GM18505 (cell line): ENCODE results near the gene ALG14.

Experiments used
- ATAC-seq: cut with Tn5 transposase; IDR thresholded peaks from one replicate; pipeline ENCODE4 v1.9.1; 2021; ENCODE audit not compliant: unreplicated experiment
- POLR2A ChIP-seq: IDR thresholded peaks from 4 replicates; pipeline ENCODE4 v1.6.1; 2011; ENCODE audit warnings: borderline replicate concordance; ENCODE audit not compliant: insufficient read depth, insufficient read length; ENCODE audit errors: extremely low read depth

The ALG14 gene

GRCh38 chr1:95018602-95019369 is 54.0 kb downstream of the ALG14 start:
- ATAC-seq, result no peak
- no peak for TF ChIP-seq POLR2A

GRCh38 chr1:95017775-95018174 is 55.0 kb downstream of the ALG14 start:
- no peak for ATAC-seq
- no peak for TF ChIP-seq POLR2A

- no peak for ATAC-seq
- no peak for TF ChIP-seq POLR2A
These were observed 57.7 kb downstream of the ALG14 start for GRCh38 chr1:95015076-95015475.

GRCh38 chr1:95013950-95014574 is 58.7 kb downstream of the ALG14 start:
- TF ChIP-seq POLR2A, result no peak
- ATAC-seq, result no peak

GRCh38 chr1:95012389-95012788 is 60.4 kb downstream of the ALG14 start:
- no peak for ATAC-seq
- TF ChIP-seq POLR2A, result no peak

GRCh38 chr1:95010158-95010557 is 62.6 kb downstream of the ALG14 start:
- TF ChIP-seq POLR2A, result no peak
- no peak for ATAC-seq

- no peak for ATAC-seq
- no peak for TF ChIP-seq POLR2A
These were observed 65.1 kb downstream of the ALG14 start for GRCh38 chr1:95007687-95008086.

- TF ChIP-seq POLR2A, result no peak
- ATAC-seq, result no peak
These were observed 66.1 kb downstream of the ALG14 start for GRCh38 chr1:95006681-95007080.

GRCh38 chr1:95005584-95005983 is 67.2 kb downstream of the ALG14 start:
- no peak for ATAC-seq

GRCh38 chr1:95004013-95004412 is 68.7 kb downstream of the ALG14 start:
- TF ChIP-seq POLR2A, result no peak
- ATAC-seq, result no peak

More at GRCh38 chr1:95005584-95005983, 67.2 kb downstream of the ALG14 start:
- no peak for TF ChIP-seq POLR2A

- no peak for TF ChIP-seq POLR2A
- ATAC-seq, result no peak
These were observed 69.4 kb downstream of the ALG14 start for GRCh38 chr1:95003433-95003738.

- TF ChIP-seq POLR2A, result no peak
These were observed 70.0 kb downstream of the ALG14 start for GRCh38 chr1:95002540-95003432.

GRCh38 chr1:95002164-95002539 is 70.6 kb downstream of the ALG14 start:
- no peak for ATAC-seq
- TF ChIP-seq POLR2A, result no peak

More at GRCh38 chr1:95002540-95003432, 70.0 kb downstream of the ALG14 start:
- no peak for ATAC-seq
